Cardiac muscle cell (in vitro differentiated cells and primary cell): ENCODE data around the gene MAU2. TPM values are rescaled to one million over a fixed set of nuclear protein-coding genes. Genes with fewer than 3 reads are reported as not detected.

Experiments
- DNase-seq, 2 donors: peaks; one replicate each; pipeline versions ENCODE4 v3.0.0 to v3.0.0-alpha.2; 2010 to 2017; ENCODE audit warnings: low read depth in 1 of 2, low spot score in 1 of 2
- H3K27ac ChIP-seq: fragments of 200-600 bp; sonication (generic); 2 replicates; pipeline ENCODE4 v1.5.1; 2016
- H3K27me3 ChIP-seq: fragments of 200-600 bp; sonication (generic); 2 replicates; pipeline ENCODE4 v1.6.0; 2016; ENCODE audit warnings: control low read depth
- H3K36me3 ChIP-seq: fragments of 200-600 bp; sonication (generic); 2 replicates; pipeline ENCODE4 v1.5.1; 2016; ENCODE audit warnings: control low read depth
- H3K4me1 ChIP-seq: fragments of 200-600 bp; sonication (generic); 2 replicates; pipeline ENCODE4 v1.8.1; 2017; ENCODE audit warnings: low read depth, mild to moderate bottlenecking, mixed run types
- H3K4me3 ChIP-seq: fragments of 200-600 bp; sonication (generic); 2 replicates; pipeline ENCODE4 v1.5.1; 2016; ENCODE audit warnings: mild to moderate bottlenecking
- H3K9me3 ChIP-seq: fragments of 200-600 bp; sonication (generic); 2 replicates; pipeline ENCODE4 v1.5.1; 2017; ENCODE audit warnings: low read depth, mild to moderate bottlenecking, control low read depth
- polyA plus RNA-seq: library from polyadenylated mRNA; unstranded; fragments of >200 nt; fragmentation: Nextera tagmentation; extraction: Ambion mirVana; gene quantifications from 2 replicates; pipeline ENCODE4 v1.2.1, GENCODE V29; 2016
- total RNA-seq: library from RNA; depleted of rRNA; stranded (reverse); fragments of >200 nt; gene quantifications from 2 replicates; pipeline ENCODE4 v1.2.3, GENCODE V29; 2016
- TF ChIP-seq, protein P1 (sequence below): IDR thresholded peaks from 2 replicates; pipeline ENCODE4 v1.5.1; 2012; ENCODE audit warnings: low read depth, mild to moderate bottlenecking, low read length

MAU2 gene
- total and polyA plus RNA-seq, 2 experiments from 2014 or later = 43.6 to 78.5 TPM

DNA sequence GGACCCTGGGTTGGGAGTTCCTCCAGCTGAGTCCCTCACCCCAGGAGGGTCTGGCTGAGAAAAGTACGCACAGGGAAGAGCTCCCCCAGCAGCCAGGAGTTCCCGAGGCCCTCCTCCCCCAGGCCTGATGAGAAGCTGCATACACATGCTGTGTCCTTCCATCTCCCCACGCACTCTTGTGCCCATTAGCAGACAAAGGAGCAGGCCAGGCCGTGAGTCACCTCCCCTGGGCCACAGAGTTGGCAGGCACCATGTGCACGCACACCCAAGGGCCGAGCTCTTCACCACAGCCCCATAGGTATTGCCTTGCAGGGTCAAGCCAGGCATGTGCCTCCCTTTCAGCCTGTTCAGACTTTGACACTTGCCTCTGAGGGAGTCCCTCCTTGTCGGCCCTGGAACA lies 17.5 kb downstream of the MAU2 start:
- no peak for DNase-seq
- H3K9me3 ChIP-seq = no peaks in the 10 kb centered on the region
- H3K36me3 ChIP-seq = peaks cover 23% of the 10 kb centered on the region
- TF ChIP-seq, protein P1, sequence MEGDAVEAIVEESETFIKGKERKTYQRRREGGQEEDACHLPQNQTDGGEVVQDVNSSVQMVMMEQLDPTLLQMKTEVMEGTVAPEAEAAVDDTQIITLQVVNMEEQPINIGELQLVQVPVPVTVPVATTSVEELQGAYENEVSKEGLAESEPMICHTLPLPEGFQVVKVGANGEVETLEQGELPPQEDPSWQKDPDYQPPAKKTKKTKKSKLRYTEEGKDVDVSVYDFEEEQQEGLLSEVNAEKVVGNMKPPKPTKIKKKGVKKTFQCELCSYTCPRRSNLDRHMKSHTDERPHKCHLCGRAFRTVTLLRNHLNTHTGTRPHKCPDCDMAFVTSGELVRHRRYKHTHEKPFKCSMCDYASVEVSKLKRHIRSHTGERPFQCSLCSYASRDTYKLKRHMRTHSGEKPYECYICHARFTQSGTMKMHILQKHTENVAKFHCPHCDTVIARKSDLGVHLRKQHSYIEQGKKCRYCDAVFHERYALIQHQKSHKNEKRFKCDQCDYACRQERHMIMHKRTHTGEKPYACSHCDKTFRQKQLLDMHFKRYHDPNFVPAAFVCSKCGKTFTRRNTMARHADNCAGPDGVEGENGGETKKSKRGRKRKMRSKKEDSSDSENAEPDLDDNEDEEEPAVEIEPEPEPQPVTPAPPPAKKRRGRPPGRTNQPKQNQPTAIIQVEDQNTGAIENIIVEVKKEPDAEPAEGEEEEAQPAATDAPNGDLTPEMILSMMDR = no peak
- no peaks in the 10 kb centered on the region for H3K27me3 ChIP-seq
- H3K4me3 ChIP-seq = no peak overlapping the region
- no peaks in the 10 kb centered on the region for H3K4me1 ChIP-seq
- H3K27ac ChIP-seq = no peak overlapping the region

- no peak for DNase-seq
- peaks cover 35% of the 10 kb centered on the region for H3K36me3 ChIP-seq
These were observed 20.4 kb downstream of the MAU2 start for GRCh38 chr19:19341026-19341425.

GRCh38 chr19:19342086-19343015 lies 21.7 kb downstream of the MAU2 start:
- DNase-seq = peak; percentile 70 to 87

More at GRCh38 chr19:19341026-19341425, 20.4 kb downstream of the MAU2 start:
- Histone ChIP-seq H3K4me1 (no peaks in the 10 kb centered on the region), H3K4me3 (no peak overlapping the region), H3K27ac (no peak overlapping the region), H3K27me3 (no peaks in the 10 kb centered on the region), H3K9me3 (no peaks in the 10 kb centered on the region)
- TF ChIP-seq, protein P1 = no peak

DNA sequence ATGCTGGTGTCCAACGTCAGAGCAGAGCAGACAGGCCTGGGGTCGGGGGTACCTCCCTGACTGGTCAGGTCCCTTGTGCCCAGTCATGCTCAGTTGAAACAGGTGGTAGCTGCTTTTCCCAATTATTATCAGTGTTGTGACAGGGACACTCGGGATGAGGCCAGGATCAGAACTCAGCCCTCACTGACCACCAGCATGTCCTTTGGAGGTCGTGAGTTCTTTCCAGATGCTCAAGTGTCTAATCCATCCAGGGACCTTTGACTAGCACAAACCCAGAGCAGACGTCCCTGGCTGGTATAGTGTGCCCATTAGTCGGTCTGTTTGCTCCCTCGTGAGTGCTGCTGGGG lies 22.4 kb downstream of the MAU2 start:
- H3K4me1 ChIP-seq = no peaks in the 10 kb centered on the region
- no peak overlapping the region for H3K4me3 ChIP-seq
- no peak for DNase-seq
- peaks cover 44% of the 10 kb centered on the region for H3K36me3 ChIP-seq
- TF ChIP-seq, protein P1 = no peak
- no peaks in the 10 kb centered on the region for H3K9me3 ChIP-seq
- no peak overlapping the region for H3K27ac ChIP-seq
- no peaks in the 10 kb centered on the region for H3K27me3 ChIP-seq

More at GRCh38 chr19:19342086-19343015, 21.7 kb downstream of the MAU2 start:
- TF ChIP-seq, protein P1 = peak; percentile 92
- Histone ChIP-seq H3K36me3 (peaks cover 40% of the 10 kb centered on the region), H3K9me3 (no peaks in the 10 kb centered on the region), H3K27me3 (no peaks in the 10 kb centered on the region), H3K4me1 (no peaks in the 10 kb centered on the region), H3K4me3 (no peak overlapping the region), H3K27ac (no peak overlapping the region)

DNA sequence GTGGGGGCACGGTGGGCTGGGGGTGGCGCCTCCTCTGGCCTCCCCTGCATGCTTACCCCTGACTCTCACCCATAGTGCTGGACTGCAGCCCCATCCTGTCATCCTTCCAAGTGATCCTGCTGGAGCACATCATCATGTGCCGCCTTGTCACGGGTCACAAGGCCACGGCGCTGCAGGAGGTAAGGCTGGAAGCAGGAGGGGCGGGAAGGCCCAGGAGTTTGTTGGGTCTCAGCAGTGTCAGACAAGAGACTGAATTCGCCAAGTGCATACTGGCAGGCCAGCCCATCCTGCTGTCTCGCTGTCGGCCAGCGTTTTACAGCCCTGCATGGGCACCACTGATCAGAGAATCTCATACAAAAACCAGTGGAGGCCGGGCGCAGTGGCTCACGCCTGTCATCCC lies 23.1 kb downstream of the MAU2 start:
- Histone ChIP-seq H3K4me3 (no peak overlapping the region), H3K36me3 (peaks cover 48% of the 10 kb centered on the region), H3K27ac (no peak overlapping the region), H3K27me3 (no peaks in the 10 kb centered on the region), H3K9me3 (no peaks in the 10 kb centered on the region), H3K4me1 (no peaks in the 10 kb centered on the region)
- TF ChIP-seq, protein P1 = no peak
- no peak for DNase-seq
